GM19397 (cell line): ENCODE results near the gene SCYL1.
A peak's percentile ranks its signal among the peaks of the same experiment; 100 is the strongest.

Experiments used
- ATAC-seq: cut with Tn5 transposase; IDR thresholded peaks from one replicate; pipeline ENCODE4 v1.9.1; 2021; ENCODE audit warnings: mild to moderate bottlenecking, moderate library complexity; ENCODE audit not compliant: unreplicated experiment

The SCYL1 gene

DNA sequence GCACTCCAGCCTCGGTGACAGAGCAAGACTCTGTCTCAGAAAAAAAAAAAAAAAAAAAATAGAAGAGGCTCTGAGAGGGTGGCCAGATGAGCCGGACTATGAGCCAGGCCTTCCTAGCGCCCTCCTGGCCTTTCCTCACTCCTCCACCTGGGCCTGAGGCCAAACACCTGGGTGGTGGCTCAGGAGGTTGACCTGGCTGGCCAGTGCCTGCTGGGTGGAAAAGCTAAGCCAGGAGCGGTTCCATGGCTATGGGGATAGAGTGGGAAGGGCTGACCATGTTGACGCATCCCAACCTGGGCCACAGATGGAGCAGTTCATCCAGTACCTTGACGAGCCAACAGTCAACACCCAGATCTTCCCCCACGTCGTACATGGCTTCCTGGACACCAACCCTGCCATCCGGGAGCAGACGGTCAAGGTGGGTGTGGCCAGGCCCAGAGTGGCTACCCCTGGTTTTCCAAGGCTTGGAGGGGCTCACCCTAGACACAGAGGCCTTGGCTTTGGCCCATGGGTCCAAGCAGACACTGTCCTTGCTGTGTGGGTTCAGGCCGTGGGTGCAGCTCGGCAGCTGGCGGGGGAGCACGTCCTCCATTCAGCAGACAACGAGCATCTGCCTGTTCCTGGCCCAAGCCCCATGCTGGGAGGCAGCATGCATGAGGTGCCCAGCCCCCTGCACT is 7.6 kb downstream of the SCYL1 start:
- ATAC-seq = no peak

DNA sequence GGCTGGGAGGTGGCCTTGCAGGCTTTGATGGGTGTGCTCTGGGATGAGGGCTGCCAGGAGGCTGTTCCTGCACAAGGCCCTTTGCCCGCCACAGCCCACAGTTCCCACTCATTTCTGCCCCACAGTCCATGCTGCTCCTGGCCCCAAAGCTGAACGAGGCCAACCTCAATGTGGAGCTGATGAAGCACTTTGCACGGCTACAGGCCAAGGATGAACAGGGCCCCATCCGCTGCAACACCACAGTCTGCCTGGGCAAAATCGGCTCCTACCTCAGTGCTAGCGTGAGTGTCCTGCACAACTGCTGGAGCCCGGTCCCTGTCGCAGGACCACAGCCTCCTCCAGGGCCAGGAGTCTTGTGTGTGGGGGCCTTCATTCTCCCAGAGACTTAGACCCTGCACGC is 10.2 kb downstream of the SCYL1 start:
- ATAC-seq = no peak

DNA sequence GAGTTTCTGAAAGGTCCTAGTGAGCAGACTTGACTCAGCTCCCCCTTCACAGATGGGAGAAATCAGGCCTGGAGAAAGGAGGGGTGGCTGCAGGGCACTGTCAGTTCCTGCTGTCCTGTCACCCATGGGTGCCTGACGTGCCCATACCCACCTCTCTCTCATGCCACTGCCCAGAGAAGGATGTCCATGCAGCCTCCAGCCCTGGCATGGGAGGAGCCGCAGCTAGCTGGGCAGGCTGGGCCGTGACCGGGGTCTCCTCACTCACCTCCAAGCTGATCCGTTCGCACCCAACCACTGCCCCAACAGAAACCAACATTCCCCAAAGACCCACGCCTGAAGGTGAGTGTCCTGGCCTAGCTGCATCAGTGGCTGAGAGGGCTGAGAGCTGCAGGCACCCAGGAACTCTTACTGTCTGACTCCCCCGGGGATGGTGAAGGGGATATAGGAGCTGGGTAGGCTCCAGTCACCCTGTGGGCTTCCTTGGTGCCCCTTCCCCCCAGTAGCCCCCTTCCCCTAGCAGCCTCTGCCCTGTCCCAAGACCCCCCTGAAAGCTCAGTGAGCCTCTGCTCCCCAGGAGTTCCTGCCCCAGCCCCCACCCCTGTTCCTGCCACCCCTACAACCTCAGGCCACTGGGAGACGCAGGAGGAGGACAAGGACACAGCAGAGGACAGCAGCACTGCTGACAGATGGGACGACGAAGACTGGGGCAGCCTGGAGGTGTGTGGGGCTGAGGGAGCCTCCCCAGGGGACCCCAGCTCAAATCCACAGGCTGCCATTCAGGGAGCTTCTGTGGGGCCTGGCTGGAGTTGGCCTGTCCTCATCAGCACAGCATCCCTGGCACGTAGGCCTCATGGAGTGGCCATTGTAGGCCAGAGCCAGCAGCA is 11.8 kb downstream of the SCYL1 start:
- no peak for ATAC-seq

DNA sequence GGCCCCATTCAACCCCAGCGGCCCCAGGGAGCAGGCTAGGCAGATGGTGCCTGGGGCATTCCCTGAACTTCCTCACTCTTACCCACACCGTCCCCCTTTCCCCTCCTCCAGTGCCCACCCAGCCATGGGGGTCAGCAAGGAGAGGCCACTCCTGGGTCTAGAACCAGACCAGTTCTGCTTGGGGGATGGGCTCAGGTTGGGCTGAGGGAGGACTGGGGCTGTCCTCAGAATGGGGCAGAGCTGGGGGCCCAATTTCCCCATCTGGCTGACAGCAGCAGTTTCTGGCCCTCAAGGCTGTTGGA is 12.4 kb downstream of the SCYL1 start:
- ATAC-seq = no peak

DNA sequence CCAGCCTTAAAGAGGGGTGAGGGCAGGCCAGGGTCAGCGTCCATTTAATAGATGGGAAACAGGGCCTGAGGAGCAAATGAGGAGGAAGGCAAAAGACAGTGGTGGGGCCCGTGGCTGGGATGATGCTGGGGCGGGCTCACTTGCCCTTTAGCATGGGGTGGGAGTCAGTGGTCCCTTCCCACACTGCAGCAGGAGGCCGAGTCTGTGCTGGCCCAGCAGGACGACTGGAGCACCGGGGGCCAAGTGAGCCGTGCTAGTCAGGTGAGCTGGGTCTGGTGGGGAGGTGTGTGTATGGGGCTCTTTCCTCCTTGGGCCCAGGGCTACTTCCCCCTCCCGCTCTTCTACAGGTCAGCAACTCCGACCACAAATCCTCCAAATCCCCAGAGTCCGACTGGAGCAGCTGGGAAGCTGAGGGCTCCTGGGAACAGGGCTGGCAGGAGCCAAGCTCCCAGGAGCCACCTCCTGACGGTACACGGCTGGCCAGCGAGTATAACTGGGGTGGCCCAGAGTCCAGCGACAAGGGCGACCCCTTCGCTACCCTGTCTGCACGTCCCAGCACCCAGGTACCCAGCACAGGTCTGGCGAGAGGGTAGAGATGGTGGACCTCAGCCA is 12.8 kb downstream of the SCYL1 start:
- no peak for ATAC-seq

DNA sequence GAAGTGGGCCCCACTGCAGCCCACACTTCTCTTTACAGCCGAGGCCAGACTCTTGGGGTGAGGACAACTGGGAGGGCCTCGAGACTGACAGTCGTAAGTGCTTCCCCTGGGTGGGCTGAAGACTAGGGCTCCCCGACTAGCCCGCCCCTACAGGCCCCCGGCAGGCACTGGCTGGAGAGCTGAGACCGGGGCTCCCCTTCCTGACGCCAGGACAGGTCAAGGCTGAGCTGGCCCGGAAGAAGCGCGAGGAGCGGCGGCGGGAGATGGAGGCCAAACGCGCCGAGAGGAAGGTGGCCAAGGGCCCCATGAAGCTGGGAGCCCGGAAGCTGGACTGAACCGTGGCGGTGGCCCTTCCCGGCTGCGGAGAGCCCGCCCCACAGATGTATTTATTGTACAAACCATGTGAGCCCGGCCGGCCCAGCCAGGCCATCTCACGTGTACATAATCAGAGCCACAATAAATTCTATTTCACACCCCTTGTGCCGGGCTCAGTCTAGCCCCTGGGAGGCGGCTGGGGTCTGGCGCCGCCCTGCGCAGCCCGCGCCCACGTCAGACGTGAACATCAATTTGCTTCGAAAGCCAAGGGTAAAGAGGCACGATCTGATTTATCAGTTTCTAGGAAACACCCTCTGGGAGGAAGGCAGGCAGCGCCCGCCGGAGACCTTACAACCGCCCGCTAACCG is 13.5 kb downstream of the SCYL1 start:
- ATAC-seq = no peak

DNA sequence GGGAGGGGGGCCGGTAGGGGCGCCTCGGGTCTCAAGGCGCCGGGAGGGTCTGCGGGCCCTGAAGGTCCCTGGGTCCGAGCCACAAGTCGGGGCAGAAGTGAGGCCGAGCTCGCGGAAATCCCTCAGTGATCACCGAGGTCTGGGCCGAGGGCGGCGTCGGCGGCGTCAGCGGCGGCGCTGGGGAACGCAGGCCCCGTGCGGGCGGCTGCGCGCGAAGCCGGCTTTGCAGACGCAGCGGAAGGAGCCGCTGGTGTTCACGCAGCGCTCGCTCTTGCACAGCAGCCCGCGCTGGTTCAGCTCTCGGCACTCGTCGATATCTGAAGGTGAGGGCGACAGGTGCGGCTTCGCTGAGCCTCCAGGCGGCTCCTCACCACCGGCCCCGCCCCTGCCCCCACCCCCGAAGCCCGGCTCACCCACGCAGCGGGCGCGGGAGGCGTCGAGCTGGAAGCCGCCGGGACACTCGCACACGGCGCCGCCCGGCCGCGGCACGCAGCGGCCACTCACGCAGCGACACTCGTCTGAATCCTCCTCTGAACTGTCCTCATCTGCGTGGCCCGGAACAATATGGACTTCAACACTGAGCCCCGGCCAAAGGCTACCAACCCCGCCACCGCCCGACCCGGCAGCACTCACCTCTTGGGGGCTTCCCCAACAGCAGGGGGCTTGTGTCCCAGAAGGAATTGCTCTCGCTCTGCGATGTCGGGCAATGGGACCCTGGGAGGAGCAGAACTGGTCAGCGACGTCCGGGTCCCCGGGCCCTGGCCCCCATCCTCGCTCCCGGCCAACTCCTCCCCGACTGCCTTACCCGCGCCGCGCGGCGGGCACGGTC is 14.2 kb downstream of the SCYL1 start:
- no peak for ATAC-seq

DNA sequence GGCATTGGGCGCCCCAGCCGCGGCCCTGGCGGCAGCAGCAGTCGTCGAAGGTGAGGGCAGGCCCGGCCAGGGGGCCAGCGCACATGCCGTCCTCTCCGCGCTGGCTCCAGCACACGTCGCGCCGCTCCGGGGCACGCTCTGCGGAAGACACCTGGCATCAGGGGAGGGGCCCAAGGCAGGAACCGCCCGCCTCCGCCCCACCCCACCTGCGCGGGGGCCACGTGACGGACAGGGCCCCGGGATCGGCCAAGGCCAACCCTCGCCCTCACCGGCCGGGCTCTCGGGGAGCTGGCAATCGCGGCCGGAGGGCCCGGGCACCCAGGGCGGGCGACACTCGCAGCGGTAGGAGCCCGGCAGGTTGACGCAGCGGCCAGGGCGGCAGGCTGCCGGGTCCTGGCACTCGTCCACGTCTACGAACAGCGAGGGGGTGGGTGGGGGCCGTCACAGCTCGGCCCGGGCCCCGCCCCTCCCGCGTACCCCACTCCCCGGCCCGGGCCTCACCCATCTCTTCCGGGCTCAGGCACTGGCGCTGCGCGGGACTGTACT is 14.9 kb downstream of the SCYL1 start:
- peak; percentile 45 for ATAC-seq

DNA sequence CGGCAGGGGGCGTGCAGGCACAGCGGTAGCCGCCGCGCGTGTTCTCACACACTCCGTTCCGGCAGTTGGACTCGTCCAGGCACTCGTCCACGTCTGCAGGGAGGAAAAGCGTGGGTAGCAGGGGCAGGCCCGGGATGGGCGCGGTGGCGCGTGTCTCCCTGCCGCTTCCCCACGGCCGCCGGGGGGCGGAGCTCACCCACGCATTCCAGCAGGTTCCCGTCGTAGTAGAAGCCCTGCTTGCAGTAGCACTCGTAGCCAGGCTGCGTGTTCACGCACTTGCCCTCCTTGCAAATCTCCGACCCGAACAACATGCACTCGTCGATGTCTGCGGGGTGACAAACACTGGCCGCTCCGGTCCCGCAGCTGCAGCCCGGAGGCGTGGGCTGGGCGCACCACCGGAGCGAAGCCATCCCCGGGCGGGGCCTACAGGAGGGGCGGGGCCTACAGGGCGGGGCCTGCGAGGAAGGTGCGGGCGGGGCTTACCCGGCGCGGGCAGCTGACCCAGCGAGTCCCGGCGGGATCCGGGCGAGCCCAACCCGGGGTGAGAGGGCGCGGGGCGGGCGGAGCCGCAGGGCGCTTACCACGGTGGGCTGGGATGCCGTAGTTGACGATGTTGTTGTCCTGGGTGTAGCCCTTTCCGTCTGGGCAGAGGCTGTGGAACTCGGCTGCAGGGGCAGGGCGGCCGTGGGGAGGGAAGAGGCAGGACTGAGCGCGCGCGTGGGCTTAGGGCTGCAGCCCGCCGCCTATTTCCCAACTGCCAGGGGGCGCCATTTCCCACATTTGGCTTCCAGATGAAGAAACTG is 15.6 kb downstream of the SCYL1 start:
- peak; percentile 70 for ATAC-seq

DNA sequence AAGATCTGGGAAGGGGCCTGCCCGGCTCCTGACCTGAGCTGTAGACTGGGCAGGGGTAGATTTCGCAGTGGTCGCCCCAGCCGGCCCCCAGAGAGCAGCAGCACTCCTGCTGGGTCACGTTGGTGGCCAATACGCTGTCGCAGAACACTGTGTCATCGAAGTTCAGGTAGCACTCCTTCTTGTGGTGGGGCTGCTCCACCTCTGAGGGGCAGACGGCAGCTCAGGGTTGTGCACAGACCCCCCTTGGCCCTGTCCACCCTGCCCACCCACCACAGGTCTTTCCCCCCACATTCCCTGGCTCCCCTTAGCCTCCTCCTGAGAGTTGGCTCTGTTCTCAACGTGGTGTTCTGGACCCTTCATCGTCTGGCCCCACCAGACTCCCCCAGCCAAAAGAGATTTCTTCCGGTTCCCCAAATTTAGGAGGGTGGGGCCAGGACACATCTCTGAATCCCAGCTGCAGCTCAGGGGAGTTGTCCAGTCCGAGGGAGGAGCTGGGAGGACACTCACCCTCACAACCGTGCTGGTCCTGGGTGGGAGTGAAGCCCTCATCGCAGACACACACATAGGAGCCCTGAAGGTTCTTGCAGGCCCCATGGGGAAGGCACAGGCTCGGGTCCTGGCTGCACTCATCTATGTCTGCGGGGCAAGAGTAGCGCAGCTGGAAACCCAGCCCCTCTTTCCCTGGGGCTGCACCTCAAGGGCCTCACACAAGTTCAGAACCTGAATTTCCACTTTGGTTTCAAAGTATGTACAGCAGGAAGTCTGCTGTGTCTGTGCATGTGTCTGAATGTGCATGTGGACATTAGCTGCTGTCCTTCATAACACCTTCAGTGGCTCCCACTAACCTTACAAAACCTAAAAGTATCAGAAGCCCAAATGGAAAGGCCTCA is 16.5 kb downstream of the SCYL1 start:
- no peak for ATAC-seq

DNA sequence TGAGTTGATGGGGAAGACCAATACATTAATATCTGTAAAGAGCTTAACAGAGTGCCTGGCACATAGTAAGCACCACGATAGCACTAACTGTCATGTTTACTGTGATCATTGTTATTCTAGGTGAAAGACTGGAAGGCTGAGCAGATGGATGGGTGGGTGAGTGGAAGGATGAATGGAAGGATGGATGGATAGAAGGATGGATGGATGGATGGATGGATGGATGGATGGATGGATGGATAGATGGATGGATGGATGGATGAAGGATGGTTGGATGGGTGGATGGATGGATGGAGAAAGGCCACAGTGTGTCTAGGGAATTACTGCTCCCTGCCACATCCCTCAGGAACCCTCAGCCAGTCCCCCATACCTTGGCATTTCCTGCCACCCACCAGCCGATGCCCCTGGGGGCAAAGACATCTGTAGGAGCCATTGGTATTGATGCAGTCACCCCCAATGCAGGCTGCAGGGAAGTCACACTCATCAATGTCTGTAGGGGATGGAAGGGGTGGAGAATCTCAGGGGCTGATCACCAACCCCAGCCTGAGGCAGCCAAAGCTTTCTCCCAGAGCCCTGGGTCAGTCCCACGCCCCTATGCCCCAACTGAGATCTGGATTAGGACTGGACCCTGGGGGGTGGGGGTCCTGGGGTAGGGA is 18.0 kb downstream of the SCYL1 start:
- no peak for ATAC-seq

DNA sequence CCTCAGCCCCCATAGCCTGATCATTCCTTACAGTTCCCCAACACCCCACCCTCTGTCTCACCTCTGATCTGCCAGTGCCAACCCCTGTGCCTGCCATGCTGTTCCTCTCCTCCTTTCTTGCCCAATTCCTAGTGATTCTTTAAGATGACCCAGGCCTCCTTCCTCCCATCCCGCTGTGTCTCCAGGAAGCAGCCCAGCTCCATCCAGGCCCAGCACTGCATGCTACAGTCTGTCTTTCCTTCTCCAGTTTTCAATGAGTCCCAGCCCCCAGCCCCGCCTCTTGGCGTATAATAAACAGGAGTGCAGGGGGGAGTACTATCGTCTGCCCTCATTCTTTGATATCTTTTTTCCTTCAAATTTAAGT is 21.0 kb downstream of the SCYL1 start:
- no peak for ATAC-seq

DNA sequence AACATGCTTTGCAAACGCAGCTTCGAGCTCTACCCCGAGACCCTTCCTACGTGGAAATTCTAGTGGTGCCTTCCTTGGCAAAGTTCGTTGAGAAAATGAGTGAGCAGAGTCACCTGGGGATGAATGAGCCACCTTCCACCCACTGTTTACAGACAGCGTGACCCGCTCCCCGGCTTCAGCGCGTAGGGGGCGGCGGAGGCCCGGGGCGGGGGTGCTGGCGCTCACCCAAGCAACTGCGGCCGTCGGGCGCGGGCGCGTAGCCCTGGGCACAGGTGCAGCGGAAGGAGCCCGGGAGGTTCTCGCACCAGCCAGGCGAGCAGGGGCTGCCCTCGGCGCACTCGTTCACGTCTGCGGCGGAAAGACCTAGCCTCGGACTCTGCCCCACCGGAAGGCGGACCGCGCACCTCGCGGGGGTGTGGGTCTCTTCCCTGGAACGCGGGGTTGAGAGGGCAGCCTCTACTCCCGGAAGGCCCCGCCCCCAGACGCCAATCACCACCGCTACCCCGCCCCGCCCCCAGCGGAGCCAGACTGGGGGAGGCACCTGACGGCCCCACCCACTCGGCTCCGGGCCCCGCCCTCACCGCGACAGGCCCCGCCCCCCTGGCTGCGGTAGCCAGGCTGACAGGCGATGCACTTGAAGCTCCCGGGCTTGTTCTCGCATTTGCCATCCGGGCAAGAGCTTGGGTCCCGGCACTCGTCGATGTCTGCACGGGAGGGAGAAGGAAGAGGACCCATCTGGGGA is 21.5 kb downstream of the SCYL1 start:
- ATAC-seq = peak; percentile 73

DNA sequence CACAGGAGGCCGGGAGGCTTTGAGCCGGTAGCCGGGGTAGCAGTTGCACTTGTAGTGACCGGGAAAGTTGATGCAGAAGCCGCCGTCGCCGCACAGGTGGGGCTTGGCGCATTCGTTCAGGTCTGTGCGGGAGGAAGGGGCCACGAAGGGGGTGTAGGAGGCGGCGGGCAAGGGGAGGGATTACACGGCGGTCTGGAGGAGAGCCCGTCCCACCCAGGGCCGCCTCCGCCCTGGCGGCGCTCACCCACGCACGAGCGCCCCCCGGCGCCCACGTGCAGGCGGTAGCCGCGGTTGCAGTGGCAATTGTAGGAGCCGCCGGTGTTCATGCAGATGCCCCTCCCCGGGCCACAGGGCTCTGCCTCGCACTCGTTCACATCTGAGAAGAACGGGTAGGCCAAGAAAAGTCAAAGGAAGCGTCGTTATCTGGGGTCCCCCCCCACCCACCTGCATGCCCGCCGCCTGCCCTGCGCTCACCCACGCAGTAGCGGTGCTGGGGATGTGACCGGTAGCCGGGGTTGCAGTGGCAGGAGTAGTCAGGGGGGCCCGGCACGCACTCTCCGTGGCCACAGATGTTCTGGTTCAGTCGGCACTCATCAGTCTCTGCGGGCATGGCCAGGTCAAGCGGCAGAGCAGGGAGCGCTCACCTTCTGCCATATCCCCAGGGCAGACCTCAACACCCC is 22.7 kb downstream of the SCYL1 start:
- ATAC-seq = no peak

DNA sequence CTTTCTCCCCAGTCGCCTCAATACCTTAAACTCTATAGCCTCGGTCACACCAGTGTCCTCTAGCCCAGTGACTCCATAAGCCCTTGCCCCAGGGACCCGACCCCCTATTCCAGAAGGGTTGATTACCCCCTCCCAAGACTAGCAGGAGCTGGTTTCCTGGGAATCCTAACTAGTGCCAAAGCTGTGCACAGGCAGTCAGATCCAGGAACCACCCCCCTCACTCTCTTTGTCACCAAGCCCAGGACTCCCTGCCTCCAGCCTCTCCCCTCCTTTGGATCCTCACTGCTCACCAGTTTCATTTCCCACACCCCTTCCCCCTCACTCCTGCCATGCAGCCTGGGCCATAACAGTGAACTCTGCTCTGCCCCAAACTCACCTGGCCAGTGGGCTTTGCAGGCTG is 23.5 kb downstream of the SCYL1 start:
- no peak for ATAC-seq

DNA sequence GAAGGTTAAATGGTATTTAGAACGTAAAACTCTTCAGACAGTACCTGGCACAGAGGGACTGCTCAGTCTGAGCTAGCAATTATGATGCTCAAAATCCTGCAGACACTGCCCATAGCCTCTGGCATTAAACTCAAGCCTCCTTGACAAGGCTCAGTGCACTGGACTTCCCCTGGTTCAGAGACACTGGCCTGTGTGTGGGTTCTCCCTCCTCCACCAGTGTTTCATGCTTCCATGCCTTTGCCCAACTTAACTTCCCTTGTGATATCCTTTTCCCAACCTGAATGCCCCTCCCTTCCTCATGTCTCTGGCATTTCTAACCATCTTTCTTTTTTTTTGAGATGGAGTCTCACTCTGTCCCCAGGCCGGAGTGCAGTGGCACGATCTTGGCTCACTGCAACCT is 24.2 kb downstream of the SCYL1 start:
- no peak for ATAC-seq
